A673 (cell line): ENCODE data around the gene ATP2B2. TPM values are rescaled to one million over a fixed set of nuclear protein-coding genes. Genes with fewer than 3 reads are reported as not detected.

Source experiments
- BruUV-seq: library from RNA; stranded (reverse); fragments of 400-500 nt; replicated peaks from 2 replicates; lab custom pipeline; 2021; lab: Mats Ljungman, UMichigan
- CTCF ChIA-PET: fragments of 300-600 bp; sonication (Branson Sonifier 250); formaldehyde crosslinking; loops from one replicate; lab custom pipeline; 2022; ENCODE audit warnings: antibody characterized with exemption; lab: Charles Lee
- POLR2A ChIA-PET: fragments of 300-600 bp; sonication (Branson Sonifier 250); formaldehyde crosslinking; loops from one replicate; lab custom pipeline; 2022; ENCODE audit warnings: antibody characterized with exemption; ENCODE audit not compliant: low non-redundant PET; lab: Charles Lee
- DNase-seq: peaks from one replicate; pipeline ENCODE4 v3.0.0-alpha.2; 2015; ENCODE audit warnings: low spot score
- H3K27ac ChIP-seq: fragments of 200-600 bp; sonication (generic); 2 replicates; pipeline ENCODE4 v1.5.1; 2016; ENCODE audit warnings: mixed run types, low read depth, mild to moderate bottlenecking, mixed read lengths, antibody characterized with exemption, low read length; ENCODE audit not compliant: poor library complexity, severe bottlenecking
- H3K27me3 ChIP-seq: fragments of 200-600 bp; sonication (generic); replicated peaks from 2 replicates; pipeline ENCODE4 v1.6.1; 2017; ENCODE audit warnings: mixed run types, low read depth, mild to moderate bottlenecking, mixed read lengths, antibody characterized with exemption, low read length; ENCODE audit not compliant: insufficient read depth, poor library complexity
- H3K36me3 ChIP-seq: fragments of 200-600 bp; sonication (generic); 2 replicates; pipeline ENCODE4 v1.6.1; 2016; ENCODE audit warnings: mixed run types, mild to moderate bottlenecking, mixed read lengths, antibody characterized with exemption, low read length; ENCODE audit not compliant: insufficient read depth, poor library complexity, severe bottlenecking
- H3K4me1 ChIP-seq: fragments of 200-600 bp; sonication (generic); 2 replicates; pipeline ENCODE4 v1.6.1; 2017; ENCODE audit warnings: mixed run types, mild to moderate bottlenecking, mixed read lengths, antibody characterized with exemption, low read length; ENCODE audit not compliant: insufficient read depth, poor library complexity, severe bottlenecking
- H3K4me3 ChIP-seq: fragments of 200-600 bp; sonication (generic); 2 replicates; pipeline ENCODE4 v1.5.1; 2016; ENCODE audit warnings: low read depth, mixed run types, mild to moderate bottlenecking, mixed read lengths, low read length; ENCODE audit not compliant: poor library complexity, severe bottlenecking
- H3K9me3 ChIP-seq: fragments of 200-600 bp; sonication (generic); 2 replicates; pipeline ENCODE4 v1.6.1; 2016; ENCODE audit warnings: mixed run types, low read depth, mild to moderate bottlenecking, mixed read lengths, antibody characterized with exemption, low read length; ENCODE audit not compliant: poor library complexity, severe bottlenecking
- EZH2 ChIP-seq: fragments of 200-600 bp; sonication (generic); IDR thresholded peaks from 2 replicates; pipeline ENCODE4 v1.6.1; 2017; ENCODE audit warnings: borderline replicate concordance, low read depth, mild to moderate bottlenecking, mixed read lengths, antibody characterized with exemption, low read length; ENCODE audit not compliant: poor library complexity, severe bottlenecking
- intact Hi-C: fragments of 100-400 bp; cut with micrococcal nuclease; formaldehyde crosslinking; loops from one replicate; pipeline ENCODE4 v1.10.0; 2022; ENCODE audit not compliant: unreplicated experiment
- total RNA-seq: library from RNA; stranded (reverse); gene quantifications from 2 replicates; pipeline ENCODE4 v1.2.3, GENCODE V29; 2021
- TF ChIP-seq, protein P1 (sequence below): fragments of 300-800, 200-600 bp; sonication (generic); conservative IDR thresholded peaks from 2 replicates; pipeline ENCODE4 v1.5.1; 2017; ENCODE audit warnings: low read depth, mild to moderate bottlenecking, antibody characterized with exemption, low read length, moderate library complexity, mixed read lengths

Gene ATP2B2
- total RNA-seq, 1 experiment from 2014 or later = 0.17 TPM

DNA sequence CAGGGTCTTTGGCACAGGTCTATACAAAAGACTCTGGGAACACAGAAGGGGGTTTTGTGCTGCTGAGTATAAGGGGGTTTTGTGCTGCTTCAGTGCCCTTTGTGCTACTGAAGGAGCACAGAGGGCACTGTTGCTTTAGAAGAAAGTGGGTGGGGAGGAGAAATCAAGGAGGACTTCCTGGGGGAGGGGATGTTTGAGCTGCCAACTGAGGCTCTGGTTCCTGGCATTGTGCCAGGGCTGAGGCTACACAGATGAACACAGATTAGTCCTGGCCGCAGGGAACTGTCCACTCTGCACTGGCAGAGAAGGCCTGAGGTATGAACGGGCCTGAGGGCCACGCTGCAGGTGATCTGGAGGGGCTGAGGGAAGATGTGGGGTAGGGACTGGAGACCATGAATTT is 152.2 kb downstream of the ATP2B2 start:
- Histone ChIP-seq H3K27me3 (no peaks in the 10 kb centered on the region), H3K36me3 (no peaks in the 10 kb centered on the region), H3K4me3 (no peak overlapping the region), H3K27ac (no peak overlapping the region), H3K4me1 (no peaks in the 10 kb centered on the region), H3K9me3 (no peaks in the 10 kb centered on the region)
- ChIA-PET POLR2A (no interaction called here), CTCF (no interaction called here)
- no peak for DNase-seq
- BruUV-seq = no TSS peak
- TF ChIP-seq, protein P1, sequence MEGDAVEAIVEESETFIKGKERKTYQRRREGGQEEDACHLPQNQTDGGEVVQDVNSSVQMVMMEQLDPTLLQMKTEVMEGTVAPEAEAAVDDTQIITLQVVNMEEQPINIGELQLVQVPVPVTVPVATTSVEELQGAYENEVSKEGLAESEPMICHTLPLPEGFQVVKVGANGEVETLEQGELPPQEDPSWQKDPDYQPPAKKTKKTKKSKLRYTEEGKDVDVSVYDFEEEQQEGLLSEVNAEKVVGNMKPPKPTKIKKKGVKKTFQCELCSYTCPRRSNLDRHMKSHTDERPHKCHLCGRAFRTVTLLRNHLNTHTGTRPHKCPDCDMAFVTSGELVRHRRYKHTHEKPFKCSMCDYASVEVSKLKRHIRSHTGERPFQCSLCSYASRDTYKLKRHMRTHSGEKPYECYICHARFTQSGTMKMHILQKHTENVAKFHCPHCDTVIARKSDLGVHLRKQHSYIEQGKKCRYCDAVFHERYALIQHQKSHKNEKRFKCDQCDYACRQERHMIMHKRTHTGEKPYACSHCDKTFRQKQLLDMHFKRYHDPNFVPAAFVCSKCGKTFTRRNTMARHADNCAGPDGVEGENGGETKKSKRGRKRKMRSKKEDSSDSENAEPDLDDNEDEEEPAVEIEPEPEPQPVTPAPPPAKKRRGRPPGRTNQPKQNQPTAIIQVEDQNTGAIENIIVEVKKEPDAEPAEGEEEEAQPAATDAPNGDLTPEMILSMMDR = no peak
- no peak for TF ChIP-seq EZH2
- intact Hi-C loops = no loop called here

- CTCF ChIA-PET = no interaction called here
- POLR2A ChIA-PET = no interaction called here
- no peak for TF ChIP-seq EZH2
- TF ChIP-seq, protein P1 = no peak
- no TSS peak for BruUV-seq
- Histone ChIP-seq H3K4me3 (no peak overlapping the region), H3K27me3 (no peaks in the 10 kb centered on the region), H3K4me1 (no peaks in the 10 kb centered on the region), H3K36me3 (no peaks in the 10 kb centered on the region), H3K27ac (no peak overlapping the region), H3K9me3 (no peaks in the 10 kb centered on the region)
- no peak for DNase-seq
- intact Hi-C loops = no loop called here
Measured at GRCh38 chr3:10352146-10352911, 153.1 kb downstream of the ATP2B2 start.

- H3K4me3 ChIP-seq = no peak overlapping the region
- no peaks in the 10 kb centered on the region for H3K36me3 ChIP-seq
- DNase-seq = no peak
- TF ChIP-seq EZH2 = no peak
- TF ChIP-seq, protein P1 = no peak
- H3K27ac ChIP-seq = no peak overlapping the region
- ChIA-PET CTCF (no interaction called here), POLR2A (no interaction called here)
- BruUV-seq = no TSS peak
- H3K27me3 ChIP-seq = no peaks in the 10 kb centered on the region
- no peaks in the 10 kb centered on the region for H3K9me3 ChIP-seq
- H3K4me1 ChIP-seq = no peaks in the 10 kb centered on the region
- intact Hi-C loops = no loop called here
Measured at GRCh38 chr3:10351013-10351735, 154.2 kb downstream of the ATP2B2 start.
